ENCODE data around the gene HYDIN. TPM values are rescaled to one million over a fixed set of nuclear protein-coding genes. Genes with fewer than 3 reads are reported as not detected.

The HYDIN gene
- polyA plus RNA-seq, 1 of the 3 experiments (the other 2 are of a cell fraction): 0.33 TPM

DNA sequence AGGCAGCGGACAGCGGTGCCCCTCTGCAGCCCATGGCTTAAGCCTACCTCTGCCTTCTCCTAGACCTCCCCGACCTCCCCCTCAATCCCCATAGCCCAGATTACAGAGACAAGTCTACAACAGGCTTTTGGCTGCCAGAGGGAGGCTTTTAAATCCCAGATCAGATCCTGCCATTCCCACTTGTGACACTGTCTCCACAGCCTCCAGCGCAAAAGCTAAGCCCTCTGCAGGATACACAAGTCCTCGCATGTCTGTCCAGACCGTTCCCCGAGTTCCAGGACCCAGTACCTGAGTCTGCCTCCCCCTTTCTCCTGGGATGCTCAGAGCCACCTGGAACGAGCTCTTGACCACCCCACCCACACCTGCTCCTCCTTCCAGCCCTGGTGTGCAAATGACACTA is 460.8 kb downstream of the HYDIN start:
- no peak for DNase-seq
- Histone ChIP-seq H3K79me2 (ENCODE audit: insufficient read depth) (no peaks in the 10 kb centered on the region), H3K9me3 (no peaks in the 10 kb centered on the region), H3K9ac (no peak overlapping the region), H3K9me2 (no peaks in the 10 kb centered on the region), H3K36me3 (replicated peaks in 1 of 2; ENCODE audit: control insufficient read depth in 1 of 2, insufficient read depth in 2 of 2, low read length in 1 of 2) (peaks cover 24 to 29% of the 10 kb centered on the region in 2 experiments), H3K27me3 (ENCODE audit: insufficient read depth) (no peaks in the 10 kb centered on the region), H3K4me2 (no peak overlapping the region), H2AFZ (ENCODE audit: low read depth) (no peak overlapping the region), H3K4me1 (ENCODE audit: control insufficient read depth in 1 of 2, insufficient read depth in 2 of 2, low read depth in 1 of 2, low read length in 1 of 2) (peaks cover 0 to 3% of the 10 kb centered on the region in 2 experiments; a peak in 1 of 4 replicates), H3K27ac (ENCODE audit: low read depth in 2 of 2, low read length in 1 of 2) (no peak overlapping the region), H3F3A (replicated peaks; ENCODE audit: insufficient read depth) (peaks cover 5% of the 10 kb centered on the region), H4K20me1 (ENCODE audit: insufficient read depth) (no peaks in the 10 kb centered on the region), H3K4me3 (ENCODE audit: low read depth in 2 of 2, low read length in 1 of 2) (no peak overlapping the region)
- 93% methylated on average over 8 of the region's 8 CpGs for WGBS (ENCODE audit: low lambda C conversion rate)
- TF ChIP-seq REST (IDR thresholded peaks at IDR 0.05; ENCODE audit: low read depth, low read length): no peak
- TF ChIP-seq RFX5 (IDR thresholded peaks at IDR 0.05; ENCODE audit: low read length): no peak
- no peak for TF ChIP-seq TCF12 (IDR thresholded peaks at IDR 0.05)
- no peak for TF ChIP-seq RXRA (IDR thresholded peaks at IDR 0.05; ENCODE audit: borderline replicate concordance, low read depth)
- no peak for TF ChIP-seq GABPA (IDR thresholded peaks at IDR 0.05; ENCODE audit: low read depth)
- TF ChIP-seq MXI1 (IDR thresholded peaks at IDR 0.05; ENCODE audit: low read depth, low read length): no peak
- TF ChIP-seq POLR2AphosphoS5 (IDR thresholded peaks at IDR 0.05; ENCODE audit: low read depth, low read length): no peak
- TF ChIP-seq RCOR1 (IDR thresholded peaks at IDR 0.05; ENCODE audit: low read length): no peak
- TF ChIP-seq YY1 (IDR thresholded peaks at IDR 0.05; ENCODE audit: low read depth): no peak
- TF ChIP-seq, protein P1, sequence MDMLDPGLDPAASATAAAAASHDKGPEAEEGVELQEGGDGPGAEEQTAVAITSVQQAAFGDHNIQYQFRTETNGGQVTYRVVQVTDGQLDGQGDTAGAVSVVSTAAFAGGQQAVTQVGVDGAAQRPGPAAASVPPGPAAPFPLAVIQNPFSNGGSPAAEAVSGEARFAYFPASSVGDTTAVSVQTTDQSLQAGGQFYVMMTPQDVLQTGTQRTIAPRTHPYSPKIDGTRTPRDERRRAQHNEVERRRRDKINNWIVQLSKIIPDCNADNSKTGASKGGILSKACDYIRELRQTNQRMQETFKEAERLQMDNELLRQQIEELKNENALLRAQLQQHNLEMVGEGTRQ (IDR thresholded peaks at IDR 0.05; ENCODE audit: borderline replicate concordance, low read depth, low read length): no peak
- TF ChIP-seq NFIC (IDR thresholded peaks at IDR 0.05; ENCODE audit: borderline replicate concordance): no peak
- TF ChIP-seq ELF1 (IDR thresholded peaks at IDR 0.05): no peak
- no peak for TF ChIP-seq PBX3 (IDR thresholded peaks at IDR 0.05)
- CTCF ChIA-PET: interaction anchor here (0.9 to 9.6 kb wide), 24 partner anchors 10 to 299 kb away, joined by 3 to 181 read pairs (median 18); partner anchors contain the start of genes MTSS2 and VAC14
- POLR2A ChIA-PET: interaction anchor here (1.0 kb wide), 1 partner anchor 32 kb away, joined by 4 read pairs; no protein-coding TSS in a partner anchor
